ENCODE data around the gene TRERF1. TPM values are rescaled to one million over a fixed set of nuclear protein-coding genes. Genes with fewer than 3 reads are reported as not detected.

Gene TRERF1
- total RNA-seq, 4 donors from 2014 or later, result 1.6 to 4.1 (median 2.6) TPM

DNA sequence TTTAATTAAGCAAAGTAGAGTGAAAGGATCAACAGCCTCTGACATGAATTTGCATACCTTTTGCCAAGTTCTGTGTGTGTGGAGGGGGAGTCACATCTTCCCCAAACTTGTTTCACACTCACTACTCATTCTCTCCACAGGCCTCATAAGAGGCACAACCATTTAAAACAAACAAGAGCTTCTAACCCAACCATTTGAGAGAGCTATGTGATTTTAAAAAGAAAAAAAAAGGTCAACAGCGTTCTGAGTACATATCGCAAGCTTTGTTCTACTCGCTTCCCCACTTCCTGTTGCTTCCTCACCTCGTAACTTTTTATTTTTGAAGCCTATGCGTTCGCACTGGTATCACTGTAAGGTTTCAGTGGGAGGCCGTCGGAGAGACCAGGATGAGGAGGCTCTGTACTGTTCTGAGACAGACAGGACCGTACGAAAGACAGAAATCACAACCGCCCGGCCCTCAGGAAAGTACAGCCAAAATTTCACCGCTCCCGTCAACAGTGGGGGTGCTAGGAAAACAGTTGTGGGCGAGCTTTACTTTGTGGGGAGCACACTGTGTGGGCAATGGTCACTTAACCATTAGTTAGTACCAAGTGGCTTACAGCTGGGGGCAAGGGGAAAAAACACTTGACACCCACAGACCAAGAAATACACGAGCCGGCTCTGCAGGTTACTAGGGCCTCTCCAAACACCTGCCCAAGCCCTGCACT is 61.3 kb downstream of the TRERF1 start:
- Histone ChIP-seq H3K4me3 (replicated peaks in 1 of 3) (no peak overlapping the region), H3K27me3 (no peaks in the 10 kb centered on the region), H3K36me3 (no peaks in the 10 kb centered on the region), H3K4me1 (peaks cover 6 to 27% of the 10 kb centered on the region in 2 donors), H3K9me3 (no peaks in the 10 kb centered on the region), H3K27ac (peak overlapping the region; percentile 1 to 45 (median 11))
- TF ChIP-seq POLR2A (IDR thresholded peaks at IDR 0.05), result no peak
- TF ChIP-seq, protein P1, sequence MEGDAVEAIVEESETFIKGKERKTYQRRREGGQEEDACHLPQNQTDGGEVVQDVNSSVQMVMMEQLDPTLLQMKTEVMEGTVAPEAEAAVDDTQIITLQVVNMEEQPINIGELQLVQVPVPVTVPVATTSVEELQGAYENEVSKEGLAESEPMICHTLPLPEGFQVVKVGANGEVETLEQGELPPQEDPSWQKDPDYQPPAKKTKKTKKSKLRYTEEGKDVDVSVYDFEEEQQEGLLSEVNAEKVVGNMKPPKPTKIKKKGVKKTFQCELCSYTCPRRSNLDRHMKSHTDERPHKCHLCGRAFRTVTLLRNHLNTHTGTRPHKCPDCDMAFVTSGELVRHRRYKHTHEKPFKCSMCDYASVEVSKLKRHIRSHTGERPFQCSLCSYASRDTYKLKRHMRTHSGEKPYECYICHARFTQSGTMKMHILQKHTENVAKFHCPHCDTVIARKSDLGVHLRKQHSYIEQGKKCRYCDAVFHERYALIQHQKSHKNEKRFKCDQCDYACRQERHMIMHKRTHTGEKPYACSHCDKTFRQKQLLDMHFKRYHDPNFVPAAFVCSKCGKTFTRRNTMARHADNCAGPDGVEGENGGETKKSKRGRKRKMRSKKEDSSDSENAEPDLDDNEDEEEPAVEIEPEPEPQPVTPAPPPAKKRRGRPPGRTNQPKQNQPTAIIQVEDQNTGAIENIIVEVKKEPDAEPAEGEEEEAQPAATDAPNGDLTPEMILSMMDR (IDR thresholded peaks at IDR 0.05), result no peak
- WGBS, 2 donors, result 54 to 62% methylated on average over 17 of the region's 17 CpGs
- intact Hi-C loops (cut with DNase I), result no loop called here
- peak; percentile 28 to 29 for DNase-seq

DNA sequence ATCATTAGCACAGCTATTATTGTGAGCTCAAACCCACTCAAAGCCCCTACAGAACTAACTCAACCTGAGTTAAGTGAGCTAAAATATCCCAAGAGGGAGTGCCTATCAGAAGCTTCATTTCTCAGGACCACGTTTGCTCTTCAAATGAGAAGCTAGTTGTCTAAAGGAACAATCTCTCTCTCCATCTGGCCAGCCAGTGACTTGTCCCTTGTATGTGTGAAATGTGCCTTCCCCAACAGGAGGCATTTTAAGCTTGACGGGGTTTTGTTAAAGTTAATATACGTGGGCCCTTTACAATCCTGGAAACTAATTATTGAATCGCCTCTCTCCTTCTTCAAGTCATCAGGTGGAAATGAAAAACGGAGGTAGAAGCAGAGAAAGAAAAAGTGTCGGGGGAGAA is 62.0 kb downstream of the TRERF1 start:
- Histone ChIP-seq H3K27ac (peak overlapping the region; percentile 1 to 45 (median 11)), H3K4me1 (peaks cover 6 to 27% of the 10 kb centered on the region in 2 donors), H3K36me3 (no peaks in the 10 kb centered on the region), H3K4me3 (replicated peaks in 1 of 3) (no peak overlapping the region), H3K9me3 (no peaks in the 10 kb centered on the region), H3K27me3 (no peaks in the 10 kb centered on the region)
- DNase-seq, result no peak
- TF ChIP-seq POLR2A (IDR thresholded peaks at IDR 0.05), result no peak
- TF ChIP-seq, protein P1 (IDR thresholded peaks at IDR 0.05), result no peak
- 59 to 63% methylated on average over 6 of the region's 6 CpGs for WGBS, 2 donors
- intact Hi-C loops (cut with DNase I), result no loop called here

DNA sequence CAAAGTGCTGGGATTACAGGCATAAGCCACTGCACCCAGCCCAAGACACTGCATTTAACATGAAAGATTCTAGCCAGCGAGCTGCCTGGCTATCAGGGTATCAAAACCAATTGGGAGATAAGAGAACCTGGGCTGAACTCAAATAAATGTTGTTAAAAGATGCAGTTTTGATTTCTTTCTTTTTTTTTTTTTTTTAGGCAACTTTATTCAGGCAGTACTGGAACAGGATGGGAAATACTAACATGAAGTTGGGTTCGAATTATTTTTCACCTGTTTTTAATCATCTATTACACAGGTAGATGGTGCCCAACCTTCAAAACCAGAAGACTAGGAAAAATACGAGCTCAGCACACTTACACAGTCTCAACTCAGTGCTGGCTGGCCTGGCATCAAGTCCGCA is 63.7 kb downstream of the TRERF1 start:
- 95 to 98% methylated on average over 4 of the region's 4 CpGs for WGBS, 2 donors

DNA sequence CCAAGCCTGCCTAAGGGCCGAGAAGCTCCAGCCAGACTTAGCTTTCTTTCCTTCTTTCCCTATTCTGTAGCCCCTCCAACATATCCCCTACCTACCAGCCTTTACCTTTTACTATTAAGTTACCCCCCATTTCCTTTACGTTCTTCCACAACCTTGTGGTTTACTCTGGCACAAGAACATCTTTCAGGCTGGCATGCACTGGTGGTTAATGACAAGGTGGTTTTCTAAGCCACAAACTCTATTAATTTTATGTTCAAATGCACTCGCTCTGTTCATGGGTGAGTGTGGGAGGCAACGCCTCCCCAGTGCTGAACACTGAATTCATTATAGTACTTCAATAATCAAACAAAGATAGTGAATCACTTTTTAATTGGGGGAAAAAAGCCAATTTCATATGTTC is 64.4 kb downstream of the TRERF1 start:
- Histone ChIP-seq H3K4me3 (replicated peaks in 1 of 3) (no peak overlapping the region), H3K9me3 (no peaks in the 10 kb centered on the region), H3K36me3 (no peaks in the 10 kb centered on the region), H3K27me3 (no peaks in the 10 kb centered on the region), H3K4me1 (peaks cover 6 to 20% of the 10 kb centered on the region in 2 donors), H3K27ac (no peak overlapping the region)
- 84 to 97% methylated on average over 4 of the region's 4 CpGs for WGBS, 2 donors
- no peak for TF ChIP-seq POLR2A (IDR thresholded peaks at IDR 0.05)
- TF ChIP-seq, protein P1 (IDR thresholded peaks at IDR 0.05), result no peak
- intact Hi-C loops (cut with DNase I), result no loop called here
- DNase-seq, result no peak

More for the DNA sequence above, 63.7 kb downstream of the TRERF1 start:
- H3K4me1 ChIP-seq, result peaks cover 6 to 21% of the 10 kb centered on the region in 2 donors
- H3K9me3 ChIP-seq, result no peaks in the 10 kb centered on the region
- no peak overlapping the region for H3K27ac ChIP-seq
- TF ChIP-seq, protein P1 (IDR thresholded peaks at IDR 0.05), result no peak
- no peak for TF ChIP-seq POLR2A (IDR thresholded peaks at IDR 0.05)
- H3K4me3 ChIP-seq (replicated peaks in 1 of 3), result no peak overlapping the region
- intact Hi-C loops (cut with DNase I), result no loop called here
- DNase-seq, result no peak
- no peaks in the 10 kb centered on the region for H3K27me3 ChIP-seq
- no peaks in the 10 kb centered on the region for H3K36me3 ChIP-seq

DNA sequence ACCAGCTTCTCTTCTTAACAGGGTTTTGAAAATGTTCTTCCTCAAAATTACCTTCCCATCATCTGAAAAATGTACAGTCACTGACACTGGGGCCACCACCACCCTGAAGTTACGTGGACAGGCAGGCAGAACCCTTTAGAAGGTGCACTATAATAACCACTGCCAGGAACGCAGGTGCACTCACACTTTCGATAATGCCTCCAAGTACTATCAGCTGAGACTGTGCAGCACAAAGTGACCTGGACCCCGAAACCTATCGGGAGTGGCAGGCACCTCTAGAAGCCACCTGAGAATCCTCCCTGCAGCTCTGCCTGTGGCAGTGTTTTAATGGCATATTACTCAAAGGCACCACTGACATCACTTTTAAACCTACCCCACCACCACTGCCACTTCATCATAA is 66.4 kb downstream of the TRERF1 start:
- H3K27ac ChIP-seq, result no peak overlapping the region
- H3K4me3 ChIP-seq (replicated peaks in 1 of 3), result no peak overlapping the region
- peaks cover 6 to 11% of the 10 kb centered on the region in 2 donors for H3K4me1 ChIP-seq
- TF ChIP-seq, protein P1 (IDR thresholded peaks at IDR 0.05), result no peak
- no peak for TF ChIP-seq POLR2A (IDR thresholded peaks at IDR 0.05)
- intact Hi-C loops (cut with DNase I), result no loop called here
- whole genome bisulfite sequencing, 2 donors, result 93 to 95% methylated on average over 5 of the region's 5 CpGs
- H3K27me3 ChIP-seq, result no peaks in the 10 kb centered on the region
- DNase-seq, result no peak
- H3K9me3 ChIP-seq, result no peaks in the 10 kb centered on the region
- H3K36me3 ChIP-seq, result no peaks in the 10 kb centered on the region

All from thyroid gland (tissue), 4 donors.